HG03066 (cell line): ENCODE results near the gene KRTAP27-1.

Experiments
- ATAC-seq: cut with Tn5 transposase; IDR thresholded peaks from one replicate; pipeline ENCODE4 v1.9.1; 2021; ENCODE audit warnings: low read depth; ENCODE audit not compliant: unreplicated experiment

The KRTAP27-1 gene

DNA sequence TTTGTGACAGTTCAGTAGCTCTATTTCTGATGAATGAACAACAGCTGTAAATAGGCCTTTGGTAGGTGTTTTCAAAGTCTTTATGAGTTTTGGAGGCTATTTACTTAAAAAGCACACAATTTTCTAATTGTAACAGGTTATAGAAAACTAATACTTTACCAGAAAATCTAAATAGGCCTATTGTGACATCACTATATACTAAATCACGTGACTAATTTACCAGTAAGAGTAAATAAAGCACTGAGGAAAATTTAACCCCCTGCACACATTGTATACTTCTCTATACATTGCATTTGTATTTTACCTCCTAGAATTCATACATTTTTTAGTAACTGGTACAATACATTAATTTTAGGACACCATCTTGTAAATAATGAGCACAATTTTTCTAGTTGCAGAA, 32.4 kb downstream of the KRTAP27-1 start:
- no peak for ATAC-seq

DNA sequence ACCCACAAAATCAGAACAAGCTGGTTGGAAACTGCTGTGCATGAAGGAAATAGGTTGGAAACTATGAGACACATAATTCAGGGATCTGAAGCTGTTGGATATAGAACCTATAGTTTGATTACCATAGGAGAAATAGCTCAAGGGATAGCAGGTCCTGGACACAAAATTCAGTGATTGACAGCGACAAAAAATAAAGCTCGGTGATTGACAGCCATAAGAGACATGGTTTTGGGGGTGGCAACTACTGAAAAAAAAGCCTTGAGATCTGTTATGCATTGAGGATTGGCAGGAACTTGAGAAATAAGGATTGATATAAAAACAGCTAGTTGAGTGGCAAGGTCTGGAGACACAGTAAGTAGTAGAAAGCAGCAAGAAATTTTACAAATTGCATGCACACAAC, 48.3 kb downstream of the KRTAP27-1 start, which contains the start of gene KRTAP25-1:
Gene KRTAP25-1 (minus strand): TSS at position 300 of the 400 bp plus-strand sequence. CDS start 24 bp downstream, at position 276.
- no peak for ATAC-seq
